ENCODE data around the gene DLL4.
A peak's percentile ranks its signal among the peaks of the same experiment; 100 is the strongest.

DLL4 gene

DNA sequence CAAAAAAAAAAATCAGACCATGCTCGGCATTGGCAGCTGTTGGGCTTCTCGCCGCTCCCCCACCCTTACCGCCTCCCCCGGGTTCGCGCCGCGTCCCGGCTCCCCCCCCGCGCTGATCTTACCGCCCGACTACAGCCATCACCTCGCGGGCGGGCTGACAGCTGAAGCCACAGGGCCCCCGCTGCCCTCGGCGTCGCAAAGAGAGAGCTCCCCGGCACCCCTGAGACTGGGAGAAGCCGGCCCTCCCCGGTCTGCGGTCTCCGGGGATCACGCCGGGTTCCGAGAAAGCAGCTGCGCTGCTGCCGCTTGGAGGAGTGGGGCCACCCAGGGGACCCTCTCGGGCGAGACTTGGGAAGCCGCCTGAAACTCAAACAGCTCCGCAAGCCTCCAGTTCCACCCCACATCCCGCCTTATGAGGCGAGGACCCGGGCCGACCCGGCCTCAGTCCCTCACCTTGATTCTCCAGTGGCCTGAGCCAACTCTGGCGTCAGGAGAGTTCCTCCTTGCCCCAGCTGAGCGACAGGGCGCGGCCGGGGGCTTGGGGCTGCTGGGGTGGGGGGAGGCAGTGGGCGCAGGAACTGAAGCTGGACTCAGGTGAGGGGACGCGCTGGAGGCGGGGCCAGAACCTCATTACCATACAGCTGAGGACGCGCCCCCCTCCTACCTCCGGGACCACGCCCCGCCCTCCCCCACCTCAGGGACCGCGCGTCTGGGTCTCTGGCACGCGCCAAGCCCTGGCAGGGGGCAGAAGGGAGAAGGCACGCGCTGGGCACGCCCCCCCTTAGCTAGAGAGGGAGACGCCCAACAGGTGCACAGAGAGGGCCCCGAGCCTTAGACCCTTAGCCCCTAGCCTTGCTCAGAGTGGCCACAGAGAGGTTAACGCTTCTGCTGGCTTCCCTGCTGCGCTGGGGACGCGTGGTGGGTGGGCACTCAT is 1.0 kb upstream of the DLL4 start:
- DNase-seq: no peak

- no peak for DNase-seq
Observed at GRCh38 chr15:40929660-40930429, 705 bp downstream of the DLL4 start.

DNA sequence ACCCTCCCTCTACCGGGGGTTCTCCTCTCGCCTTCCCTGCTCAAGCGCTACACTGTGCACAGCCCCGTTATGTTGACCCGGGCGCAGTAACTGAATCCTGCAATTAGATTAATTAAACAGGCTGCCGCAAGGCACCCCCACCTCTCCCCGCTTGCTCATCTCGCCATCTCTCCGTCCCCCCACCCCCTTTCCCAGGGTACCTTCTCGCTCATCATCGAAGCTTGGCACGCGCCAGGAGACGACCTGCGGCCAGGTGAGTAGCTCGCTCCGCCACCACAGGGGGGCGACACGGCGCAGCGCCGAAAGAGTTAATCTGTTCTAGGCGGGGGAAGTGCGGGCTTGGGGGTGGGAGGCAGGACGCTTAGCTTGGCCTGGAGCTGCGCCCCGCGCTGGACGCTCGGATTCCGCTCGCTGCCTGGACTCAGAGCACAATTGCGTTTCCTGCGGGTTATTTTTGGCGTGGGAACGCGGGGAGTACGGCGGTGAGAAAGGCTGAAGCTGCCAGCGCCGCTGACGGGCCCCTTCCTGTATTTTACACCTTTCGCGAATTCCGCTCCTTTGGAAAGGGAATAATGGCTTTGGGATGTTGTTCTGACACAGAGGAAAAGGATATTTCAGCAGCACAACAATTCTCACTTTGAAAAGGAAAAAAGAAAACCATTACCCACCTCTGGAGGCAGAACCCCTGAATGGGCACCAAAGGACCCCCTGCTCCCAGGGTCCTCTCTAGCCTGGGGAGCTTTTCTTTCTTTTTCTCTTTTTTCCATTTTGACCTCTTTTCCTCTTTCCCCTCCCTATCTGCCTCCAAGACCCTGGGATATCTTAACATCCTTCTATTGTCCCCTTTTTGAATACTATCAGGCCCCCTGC is 1.5 kb downstream of the DLL4 start:
- peak; percentile 60 for DNase-seq

DNA sequence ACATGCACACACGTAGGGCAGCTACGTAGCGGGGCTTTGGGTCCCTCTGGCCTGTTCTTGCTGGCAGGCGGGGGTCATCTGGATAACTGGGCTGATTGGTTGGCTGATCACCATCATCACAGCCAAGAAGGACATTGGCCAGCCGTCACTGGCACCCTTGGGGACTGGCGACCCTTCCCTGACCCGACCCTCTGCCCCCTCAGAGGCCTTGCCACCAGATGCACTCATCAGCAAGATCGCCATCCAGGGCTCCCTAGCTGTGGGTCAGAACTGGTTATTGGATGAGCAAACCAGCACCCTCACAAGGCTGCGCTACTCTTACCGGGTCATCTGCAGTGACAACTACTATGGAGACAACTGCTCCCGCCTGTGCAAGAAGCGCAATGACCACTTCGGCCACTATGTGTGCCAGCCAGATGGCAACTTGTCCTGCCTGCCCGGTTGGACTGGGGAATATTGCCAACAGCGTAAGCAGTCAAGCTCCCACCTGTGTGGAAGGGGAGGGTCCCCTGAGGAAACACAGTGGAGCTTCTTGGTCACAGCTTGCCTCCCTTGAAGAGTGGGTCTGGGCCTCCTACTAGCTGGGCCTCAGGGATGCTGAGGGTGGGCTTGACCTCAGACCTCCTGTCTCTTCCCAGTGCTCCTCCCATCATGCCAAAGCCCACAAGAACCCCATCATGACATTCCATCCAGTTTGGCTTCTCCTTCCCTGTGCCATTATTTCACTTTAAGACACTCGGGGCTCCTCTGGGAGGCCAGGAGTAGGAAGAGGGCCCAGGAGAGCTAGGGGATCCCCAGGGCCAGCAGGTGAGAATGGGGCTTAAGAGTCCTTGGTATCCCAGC is 2.4 kb downstream of the DLL4 start:
- DNase-seq: no peak

- DNase-seq: no peak
Observed at GRCh38 chr15:40932156-40932555, 3.0 kb downstream of the DLL4 start.

- DNase-seq: no peak
Observed at GRCh38 chr15:40932649-40933516, 3.7 kb downstream of the DLL4 start.

DNA sequence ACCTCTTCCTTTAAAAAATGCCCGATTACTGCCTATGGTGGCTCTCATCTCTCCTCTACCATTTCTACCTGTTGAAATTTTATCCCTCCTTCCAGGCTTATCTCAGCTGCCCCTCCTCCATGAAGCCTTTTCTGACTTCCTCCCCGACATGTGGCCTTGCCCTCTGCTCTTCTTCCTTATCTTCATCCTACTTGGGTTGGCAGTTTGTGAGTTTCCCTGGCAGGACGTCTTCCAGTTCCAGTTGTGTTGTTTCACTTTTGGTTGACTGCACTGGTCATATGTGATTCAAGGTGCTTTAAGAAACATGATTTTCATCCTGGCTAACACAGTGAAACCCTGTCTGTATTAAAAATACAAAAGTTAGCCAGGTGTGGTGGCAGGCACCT is 4.4 kb downstream of the DLL4 start:
- DNase-seq: no peak

- DNase-seq: no peak
Observed at GRCh38 chr15:40934457-40934856, 5.3 kb downstream of the DLL4 start.

DNA sequence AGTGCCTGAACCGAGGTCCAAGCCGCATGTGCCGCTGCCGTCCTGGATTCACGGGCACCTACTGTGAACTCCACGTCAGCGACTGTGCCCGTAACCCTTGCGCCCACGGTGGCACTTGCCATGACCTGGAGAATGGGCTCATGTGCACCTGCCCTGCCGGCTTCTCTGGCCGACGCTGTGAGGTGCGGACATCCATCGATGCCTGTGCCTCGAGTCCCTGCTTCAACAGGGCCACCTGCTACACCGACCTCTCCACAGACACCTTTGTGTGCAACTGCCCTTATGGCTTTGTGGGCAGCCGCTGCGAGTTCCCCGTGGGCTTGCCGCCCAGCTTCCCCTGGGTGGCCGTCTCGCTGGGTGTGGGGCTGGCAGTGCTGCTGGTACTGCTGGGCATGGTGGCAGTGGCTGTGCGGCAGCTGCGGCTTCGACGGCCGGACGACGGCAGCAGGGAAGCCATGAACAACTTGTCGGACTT is 7.1 kb downstream of the DLL4 start:
- no peak for DNase-seq

- DNase-seq: no peak
Observed at GRCh38 chr15:40936709-40937666, 7.8 kb downstream of the DLL4 start.

GRCh38 chr15:40937762-40938535 is 8.8 kb downstream of the DLL4 start:
- no peak for DNase-seq

DNA sequence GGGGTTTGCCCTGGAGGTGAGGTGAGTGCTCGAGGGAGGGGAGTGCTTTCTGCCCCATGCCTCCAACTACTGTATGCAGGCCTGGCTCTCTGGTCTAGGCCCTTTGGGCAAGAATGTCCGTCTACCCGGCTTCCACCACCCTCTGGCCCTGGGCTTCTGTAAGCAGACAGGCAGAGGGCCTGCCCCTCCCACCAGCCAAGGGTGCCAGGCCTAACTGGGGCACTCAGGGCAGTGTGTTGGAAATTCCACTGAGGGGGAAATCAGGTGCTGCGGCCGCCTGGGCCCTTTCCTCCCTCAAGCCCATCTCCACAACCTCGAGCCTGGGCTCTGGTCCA is 9.4 kb downstream of the DLL4 start:
- DNase-seq: no peak

- DNase-seq: no peak
Observed at GRCh38 chr15:40940296-40940801, 11.2 kb downstream of the DLL4 start.

- DNase-seq: no peak
Observed at GRCh38 chr15:40941068-40941527, 12.0 kb downstream of the DLL4 start.

GRCh38 chr15:40941528-40942336 is 12.6 kb downstream of the DLL4 start:
- peak; percentile 60 for DNase-seq

DNA sequence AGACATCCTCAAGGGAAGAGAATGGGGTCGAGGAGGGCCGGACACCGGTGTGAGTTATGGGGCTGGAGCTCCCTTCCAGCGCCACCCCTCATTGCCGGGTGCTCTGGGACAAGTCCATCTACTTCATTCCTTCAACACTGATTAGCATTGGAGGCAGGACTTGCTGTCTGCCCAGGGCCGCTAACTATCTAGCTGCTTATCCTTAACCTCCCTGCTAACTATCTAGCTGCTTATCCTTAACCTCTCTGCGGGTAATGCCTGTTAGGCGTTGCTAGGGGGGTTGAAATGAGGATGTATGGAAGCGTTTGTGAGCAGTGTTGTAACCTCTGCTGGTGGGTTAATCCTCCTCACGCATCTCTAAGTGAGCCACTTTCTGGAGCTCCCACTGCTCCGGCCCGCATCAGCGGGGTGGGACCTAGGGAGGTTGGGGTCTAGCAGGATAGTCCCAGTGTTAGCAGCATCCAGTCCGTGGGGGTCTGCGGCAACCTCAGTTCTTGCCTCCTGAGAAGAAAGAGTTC is 13.3 kb downstream of the DLL4 start:
- DNase-seq: no peak

GRCh38 chr15:40942878-40943277 is 13.7 kb downstream of the DLL4 start:
- no peak for DNase-seq

Measured in activated CD8-positive, alpha-beta memory T cell treated with anti-CD3 and anti-CD28 coated beads, Interleukin-2, amount 50 U/mL, for 4 hours (primary cell).